Measurements from ENCODE around the gene DENND2A. TPM values are rescaled to one million over a fixed set of nuclear protein-coding genes. Genes with fewer than 3 reads are reported as not detected.

The DENND2A gene
- total RNA-seq, 1 experiment from 2014 or later, result not detected

DNA sequence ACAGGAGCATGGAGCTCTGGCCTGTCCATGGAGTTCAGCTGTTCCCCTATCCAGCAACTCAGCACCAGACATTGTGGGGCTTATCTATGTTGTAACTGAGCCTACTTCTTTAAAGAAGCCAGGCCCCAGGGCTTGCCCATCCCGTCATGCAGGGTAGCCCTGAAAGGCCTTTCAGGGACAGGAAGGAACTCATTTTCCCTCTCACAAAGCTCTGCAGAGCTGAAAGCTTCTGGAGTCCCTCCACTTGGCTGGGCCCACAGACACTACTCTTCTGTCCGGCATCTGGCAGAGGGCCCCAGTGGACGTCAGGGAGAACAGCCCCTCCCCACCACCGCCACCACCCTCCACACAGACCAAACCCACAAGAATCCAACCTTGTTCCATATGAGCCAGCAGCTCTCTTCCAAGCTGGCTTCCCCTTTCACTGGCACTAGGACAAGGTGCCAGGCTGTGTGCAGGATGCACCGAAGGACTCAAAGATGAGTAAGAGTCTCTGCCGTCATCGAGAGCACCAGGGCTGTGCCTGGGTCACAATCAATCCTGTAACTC lies 33.1 kb downstream of the DENND2A start:
- Mint-ChIP-seq H3K27me3 (ENCODE audit: unreplicated experiment) (peaks cover under 1% of the 10 kb centered on the region), H3K27ac (ENCODE audit: unreplicated experiment) (no peak overlapping the region), H3K9me3 (ENCODE audit: low read depth, unreplicated experiment) (no peaks in the 10 kb centered on the region), H3K4me3 (ENCODE audit: low read depth, unreplicated experiment) (no peak overlapping the region), H3K36me3 (ENCODE audit: insufficient read depth, unreplicated experiment) (no peaks in the 10 kb centered on the region), H3K4me1 (ENCODE audit: low read depth, unreplicated experiment) (no peaks in the 10 kb centered on the region)
- TF ChIP-seq, protein P1, sequence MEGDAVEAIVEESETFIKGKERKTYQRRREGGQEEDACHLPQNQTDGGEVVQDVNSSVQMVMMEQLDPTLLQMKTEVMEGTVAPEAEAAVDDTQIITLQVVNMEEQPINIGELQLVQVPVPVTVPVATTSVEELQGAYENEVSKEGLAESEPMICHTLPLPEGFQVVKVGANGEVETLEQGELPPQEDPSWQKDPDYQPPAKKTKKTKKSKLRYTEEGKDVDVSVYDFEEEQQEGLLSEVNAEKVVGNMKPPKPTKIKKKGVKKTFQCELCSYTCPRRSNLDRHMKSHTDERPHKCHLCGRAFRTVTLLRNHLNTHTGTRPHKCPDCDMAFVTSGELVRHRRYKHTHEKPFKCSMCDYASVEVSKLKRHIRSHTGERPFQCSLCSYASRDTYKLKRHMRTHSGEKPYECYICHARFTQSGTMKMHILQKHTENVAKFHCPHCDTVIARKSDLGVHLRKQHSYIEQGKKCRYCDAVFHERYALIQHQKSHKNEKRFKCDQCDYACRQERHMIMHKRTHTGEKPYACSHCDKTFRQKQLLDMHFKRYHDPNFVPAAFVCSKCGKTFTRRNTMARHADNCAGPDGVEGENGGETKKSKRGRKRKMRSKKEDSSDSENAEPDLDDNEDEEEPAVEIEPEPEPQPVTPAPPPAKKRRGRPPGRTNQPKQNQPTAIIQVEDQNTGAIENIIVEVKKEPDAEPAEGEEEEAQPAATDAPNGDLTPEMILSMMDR (IDR thresholded peaks at IDR 0.05; ENCODE audit: unreplicated experiment), result no peak
- BruUV-seq (replicated peaks), result no TSS peak
- CTCF ChIA-PET, result no interaction called here
- DNase-seq, result no peak
- intact Hi-C loops (cut with micrococcal nuclease; ENCODE audit: unreplicated experiment), result no loop called here

DNA sequence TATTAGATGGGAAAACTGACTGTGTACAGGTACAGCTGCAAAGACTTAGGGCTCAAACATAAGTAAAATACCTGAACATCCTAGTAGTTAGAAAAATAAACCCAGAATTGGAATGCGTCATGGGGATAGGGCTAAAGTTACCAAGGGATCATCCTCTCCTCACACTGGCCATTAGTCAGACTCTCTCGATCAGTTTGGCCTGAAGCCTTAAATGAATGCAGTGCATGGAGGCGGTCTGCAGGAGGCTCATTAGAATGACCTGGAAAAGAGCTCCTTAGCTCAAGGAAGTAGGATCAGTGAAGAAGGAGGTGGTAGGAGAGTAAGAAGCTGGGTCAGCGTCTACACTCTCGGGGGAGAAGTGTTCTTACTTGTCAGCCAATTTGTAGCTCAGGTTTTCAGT lies 35.3 kb downstream of the DENND2A start:
- H3K4me3 Mint-ChIP-seq (ENCODE audit: low read depth, unreplicated experiment), result no peak overlapping the region
- CTCF ChIA-PET, result no interaction called here
- peaks cover 20% of the 10 kb centered on the region for H3K27me3 Mint-ChIP-seq (ENCODE audit: unreplicated experiment)
- no TSS peak for BruUV-seq (replicated peaks)
- DNase-seq, result no peak
- H3K27ac Mint-ChIP-seq (ENCODE audit: unreplicated experiment), result no peak overlapping the region
- no peaks in the 10 kb centered on the region for H3K36me3 Mint-ChIP-seq (ENCODE audit: insufficient read depth, unreplicated experiment)
- intact Hi-C loops (cut with micrococcal nuclease; ENCODE audit: unreplicated experiment), result no loop called here
- no peaks in the 10 kb centered on the region for H3K4me1 Mint-ChIP-seq (ENCODE audit: low read depth, unreplicated experiment)
- TF ChIP-seq, protein P1 (IDR thresholded peaks at IDR 0.05; ENCODE audit: unreplicated experiment), result no peak
- H3K9me3 Mint-ChIP-seq (ENCODE audit: low read depth, unreplicated experiment), result no peaks in the 10 kb centered on the region

DNA sequence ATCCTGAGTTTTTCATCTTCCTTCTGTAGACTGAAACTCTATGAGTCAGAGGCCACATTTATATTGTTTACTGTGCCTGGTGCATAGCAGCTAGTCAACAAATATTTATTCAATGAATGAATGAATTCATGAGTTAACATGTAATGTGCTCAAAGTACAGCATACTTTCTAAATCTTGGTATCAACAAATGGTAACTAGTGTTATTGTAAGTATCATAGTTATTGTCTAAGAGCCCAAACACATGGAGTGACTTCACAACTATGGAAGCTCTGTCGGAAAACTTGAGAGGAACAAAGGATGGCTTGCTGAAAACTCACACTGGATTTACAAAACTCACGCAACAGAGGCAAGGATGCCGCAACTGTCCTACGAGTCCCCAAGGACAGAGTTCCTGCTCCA lies 35.9 kb downstream of the DENND2A start:
- Mint-ChIP-seq H3K4me1 (ENCODE audit: low read depth, unreplicated experiment) (no peaks in the 10 kb centered on the region), H3K27ac (ENCODE audit: unreplicated experiment) (no peak overlapping the region), H3K36me3 (ENCODE audit: insufficient read depth, unreplicated experiment) (no peaks in the 10 kb centered on the region), H3K9me3 (ENCODE audit: low read depth, unreplicated experiment) (no peaks in the 10 kb centered on the region), H3K27me3 (ENCODE audit: unreplicated experiment) (peaks cover 26% of the 10 kb centered on the region), H3K4me3 (ENCODE audit: low read depth, unreplicated experiment) (no peak overlapping the region)
- CTCF ChIA-PET, result no interaction called here
- intact Hi-C loops (cut with micrococcal nuclease; ENCODE audit: unreplicated experiment), result no loop called here
- TF ChIP-seq, protein P1 (IDR thresholded peaks at IDR 0.05; ENCODE audit: unreplicated experiment), result no peak
- DNase-seq, result no peak
- BruUV-seq (replicated peaks), result no TSS peak

- H3K36me3 Mint-ChIP-seq (ENCODE audit: insufficient read depth, unreplicated experiment), result no peaks in the 10 kb centered on the region
- H3K27me3 Mint-ChIP-seq (ENCODE audit: unreplicated experiment), result peaks cover 29% of the 10 kb centered on the region
- no peaks in the 10 kb centered on the region for H3K4me1 Mint-ChIP-seq (ENCODE audit: low read depth, unreplicated experiment)
- no peak overlapping the region for H3K27ac Mint-ChIP-seq (ENCODE audit: unreplicated experiment)
- no TSS peak for BruUV-seq (replicated peaks)
- intact Hi-C loops (cut with micrococcal nuclease; ENCODE audit: unreplicated experiment), result no loop called here
- no peaks in the 10 kb centered on the region for H3K9me3 Mint-ChIP-seq (ENCODE audit: low read depth, unreplicated experiment)
- no peak for DNase-seq
- TF ChIP-seq, protein P1 (IDR thresholded peaks at IDR 0.05; ENCODE audit: unreplicated experiment), result no peak
- CTCF ChIA-PET, result no interaction called here
- no peak overlapping the region for H3K4me3 Mint-ChIP-seq (ENCODE audit: low read depth, unreplicated experiment)
These were observed 36.5 kb downstream of the DENND2A start for GRCh38 chr7:140604076-140604475.
